B cell (primary cell): ENCODE measurements around the gene CRYBG2. TPM values are rescaled to one million over a fixed set of nuclear protein-coding genes. Genes with fewer than 3 reads are reported as not detected.

ENCODE experiments used
- ATAC-seq: fragments of 200-7000 bp; cut with Tn5 transposase; one replicate; pipeline ENCODE4 v1.10.0; 2021; ENCODE audit warnings: low read depth, mild to moderate bottlenecking, moderate number of reproducible peaks, moderate library complexity
- CTCF ChIA-PET: fragments of 350-600 bp; sonication (Branson Sonifier 250); formaldehyde crosslinking; loops from one replicate; lab custom pipeline; 2021; ENCODE audit warnings: antibody characterized with exemption, inconsistent platforms; lab: Charles Lee
- POLR2A ChIA-PET: fragments of 350-600 bp; sonication (Branson Sonifier 250); formaldehyde crosslinking; loops from one replicate; lab custom pipeline; 2021; ENCODE audit warnings: antibody characterized with exemption; lab: Charles Lee
- DNase-seq: peaks from one replicate; pipeline ENCODE4 v3.0.0; 2013
- H2AFZ ChIP-seq: 2 replicates; pipeline ENCODE4 v1.6.1; 2012; ENCODE audit warnings: mild to moderate bottlenecking, low read depth, low read length; ENCODE audit not compliant: insufficient read depth, poor library complexity, severe bottlenecking
- H3K27ac ChIP-seq, 2 donors: 1 replicate in 1 of 2; 2 replicates in 1 of 2; pipeline ENCODE4 v1.5.1; 2012 to 2013; ENCODE audit warnings: low read length in 2 of 2, mild to moderate bottlenecking in 2 of 2, moderate library complexity in 1 of 2
- H3K27me3 ChIP-seq, 4 experiments: fragments of 200-600 bp in 1 of 4; sonication (generic) in 1 of 4; replicated peaks in 1 of 4; 1 replicate in 2 of 4; 2 replicates in 2 of 4; pipeline versions ENCODE4 v1.6.1 to v1.7.0; 2013 to 2016; ENCODE audit warnings: low read length in 3 of 4, mild to moderate bottlenecking in 2 of 4, mixed read lengths in 1 of 4, moderate library complexity in 1 of 4; ENCODE audit not compliant: insufficient read depth in 4 of 4, control insufficient read depth in 3 of 4; ENCODE audit errors: control extremely low read depth in 1 of 4
- H3K36me3 ChIP-seq, 2 experiments: replicated peaks in 1 of 2; 1 replicate in 1 of 2; 2 replicates in 1 of 2; pipeline versions ENCODE4 v1.6.1 to v1.7.1; 2013; ENCODE audit warnings: low read length in 1 of 2; ENCODE audit not compliant: insufficient read depth in 2 of 2, control insufficient read depth in 1 of 2; ENCODE audit errors: control extremely low read depth in 1 of 2, extremely low read depth in 1 of 2
- H3K4me1 ChIP-seq, 2 donors: fragments of 200-600 bp in 1 of 2; sonication (generic) in 1 of 2; 1 replicate in 1 of 2; 2 replicates in 1 of 2; pipeline versions ENCODE4 v1.5.1 to v1.6.1; 2013 to 2017; ENCODE audit warnings: low read length in 2 of 2; ENCODE audit not compliant: control insufficient read depth in 2 of 2, insufficient read depth in 2 of 2
- H3K4me2 ChIP-seq: replicated peaks from 2 replicates; pipeline ENCODE3; 2012; ENCODE audit warnings: mild to moderate bottlenecking, low read depth, low read length; ENCODE audit not compliant: poor library complexity, severe bottlenecking
- H3K4me3 ChIP-seq, 5 experiments: fragments of 200-600 bp in 1 of 5; sonication (generic) in 1 of 5; 1 replicate in 3 of 5; 2 replicates in 2 of 5; pipeline versions ENCODE4 v1.5.1 to v1.7.0; 2011 to 2016; ENCODE audit warnings: low read length in 4 of 5, mild to moderate bottlenecking in 4 of 5, low read depth in 2 of 5, control low read depth in 1 of 5, moderate library complexity in 1 of 5; ENCODE audit not compliant: insufficient read depth in 1 of 5; ENCODE audit errors: control extremely low read depth in 1 of 5, extremely low read depth in 1 of 5
- H3K79me2 ChIP-seq: fragments of 200-600 bp; sonication (generic); one replicate; pipeline ENCODE4 v1.6.0; 2016; ENCODE audit warnings: low read length; ENCODE audit not compliant: control insufficient read depth, insufficient read depth
- H3K9ac ChIP-seq: fragments of 200-600 bp; sonication (generic); 2 replicates; pipeline ENCODE4 v1.6.1; 2017; ENCODE audit warnings: mild to moderate bottlenecking, low read length, moderate library complexity
- H3K9me3 ChIP-seq, 3 donors: one replicate each; pipeline versions ENCODE4 v1.6.1 to v1.7.1; 2013; ENCODE audit warnings: low read length in 2 of 3; ENCODE audit not compliant: control insufficient read depth in 2 of 3, insufficient read depth in 1 of 3; ENCODE audit errors: control extremely low read depth in 1 of 3
- H4K20me1 ChIP-seq: 2 replicates; pipeline ENCODE4 v1.6.0; 2012; ENCODE audit warnings: mild to moderate bottlenecking, low read length; ENCODE audit not compliant: insufficient read depth, control insufficient read depth, poor library complexity, severe bottlenecking
- H3K27ac Mint-ChIP-seq: one replicate; pipeline ENCODE4 v1.8.0; 2021; ENCODE audit warnings: mixed read lengths
- H3K27me3 Mint-ChIP-seq: one replicate; pipeline ENCODE4 v1.8.0; 2021; ENCODE audit warnings: mixed read lengths
- H3K4me1 Mint-ChIP-seq: one replicate; pipeline ENCODE4 v1.8.0; 2021; ENCODE audit warnings: mixed read lengths
- H3K4me3 Mint-ChIP-seq: one replicate; pipeline ENCODE4 v1.8.0; 2021; ENCODE audit warnings: mixed read lengths
- H3K9me3 Mint-ChIP-seq: one replicate; pipeline ENCODE4 v1.8.0; 2022; ENCODE audit warnings: mixed read lengths; ENCODE audit not compliant: insufficient read depth
- EZH2 ChIP-seq: IDR thresholded peaks from 2 replicates; pipeline ENCODE4 v1.6.1; 2012; ENCODE audit warnings: borderline replicate concordance, low read depth, mild to moderate bottlenecking, moderate library complexity, low read length; ENCODE audit not compliant: insufficient read depth, poor library complexity, severe bottlenecking
- WGBS: methylation state at CpG from one replicate; pipeline ENCODE4 v1.1.5; 2013; ENCODE audit warnings: missing lambda C conversion rate; ENCODE audit not compliant: insufficient coverage; 5-methylcytosine and 5-hydroxymethylcytosine counted together
- intact Hi-C: fragments of 100-400 bp; cut with micrococcal nuclease; formaldehyde crosslinking; loops from one replicate; pipeline ENCODE4 v1.10.0; 2022
- polyA plus RNA-seq: library from polyadenylated mRNA; depleted of rRNA; stranded (reverse); fragments of >200 nt; gene quantifications from 2 replicates; pipeline ENCODE4 v1.2.3, GENCODE V29; 2012
- total RNA-seq, 2 donors: library from RNA; stranded (reverse); fragments of 120-200 nt in 1 of 2; gene quantifications; 1 replicate in 1 of 2; 2 replicates in 1 of 2; pipeline versions ENCODE4 v1.2.3 to v1.2.4, GENCODE V29; 2013 to 2022
- TF ChIP-seq, protein P1 (sequence below): fragments of 200-600 bp; IDR thresholded peaks from one replicate; pipeline ENCODE4 v1.8.0; 2022; ENCODE audit warnings: antibody characterized with exemption, mild to moderate bottlenecking

CRYBG2 gene
- total and polyA plus RNA-seq, 2 donors (not counting 1 experiment from before 2014, with no cell fraction given) = 3.3 to 5.3 TPM

DNA sequence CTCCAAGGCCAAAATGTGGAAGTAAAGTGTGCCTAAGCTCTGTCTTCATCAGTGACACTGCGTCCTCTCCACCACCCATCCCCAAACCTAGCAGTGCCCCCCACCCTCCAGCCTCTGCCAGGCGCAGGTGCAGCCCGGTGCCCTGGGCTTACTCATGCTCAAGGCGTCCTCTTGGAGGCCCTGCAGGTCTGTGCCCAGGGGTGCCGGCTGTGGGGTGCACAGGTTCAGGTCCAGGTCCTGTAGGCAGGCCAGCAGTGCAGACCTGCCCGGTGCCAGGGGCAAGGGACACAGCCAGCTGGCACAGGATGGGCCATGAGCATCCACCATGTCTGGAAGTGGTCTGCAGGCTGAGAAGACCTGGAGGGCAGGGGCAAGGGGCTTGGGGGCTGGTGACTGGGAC lies 13.5 kb upstream of the CRYBG2 start:
- Histone ChIP-seq H3K27ac (no peak overlapping the region), H3K4me3 (no peak overlapping the region), H3K9me3 (peaks cover 0 to 6% (median 0%) of the 10 kb centered on the region in 3 donors), H2AFZ (no peak overlapping the region), H3K79me2 (no peaks in the 10 kb centered on the region), H3K4me1 (peaks cover 2 to 21% of the 10 kb centered on the region in 2 donors), H4K20me1 (no peaks in the 10 kb centered on the region), H3K9ac (no peak overlapping the region), H3K36me3 (no peaks in the 10 kb centered on the region), H3K27me3 (peaks cover 0 to 12% (median 5%) of the 10 kb centered on the region in 4 experiments), H3K4me2 (no peak overlapping the region)
- ATAC-seq = no peak
- no peaks in the 10 kb centered on the region for H3K9me3 Mint-ChIP-seq
- DNase-seq = no peak
- peaks cover 13% of the 10 kb centered on the region for H3K27me3 Mint-ChIP-seq
- intact Hi-C loops = no loop called here
- WGBS = 92% methylated on average over 6 of the region's 6 CpGs
- TF ChIP-seq, protein P1, sequence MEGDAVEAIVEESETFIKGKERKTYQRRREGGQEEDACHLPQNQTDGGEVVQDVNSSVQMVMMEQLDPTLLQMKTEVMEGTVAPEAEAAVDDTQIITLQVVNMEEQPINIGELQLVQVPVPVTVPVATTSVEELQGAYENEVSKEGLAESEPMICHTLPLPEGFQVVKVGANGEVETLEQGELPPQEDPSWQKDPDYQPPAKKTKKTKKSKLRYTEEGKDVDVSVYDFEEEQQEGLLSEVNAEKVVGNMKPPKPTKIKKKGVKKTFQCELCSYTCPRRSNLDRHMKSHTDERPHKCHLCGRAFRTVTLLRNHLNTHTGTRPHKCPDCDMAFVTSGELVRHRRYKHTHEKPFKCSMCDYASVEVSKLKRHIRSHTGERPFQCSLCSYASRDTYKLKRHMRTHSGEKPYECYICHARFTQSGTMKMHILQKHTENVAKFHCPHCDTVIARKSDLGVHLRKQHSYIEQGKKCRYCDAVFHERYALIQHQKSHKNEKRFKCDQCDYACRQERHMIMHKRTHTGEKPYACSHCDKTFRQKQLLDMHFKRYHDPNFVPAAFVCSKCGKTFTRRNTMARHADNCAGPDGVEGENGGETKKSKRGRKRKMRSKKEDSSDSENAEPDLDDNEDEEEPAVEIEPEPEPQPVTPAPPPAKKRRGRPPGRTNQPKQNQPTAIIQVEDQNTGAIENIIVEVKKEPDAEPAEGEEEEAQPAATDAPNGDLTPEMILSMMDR = no peak
- TF ChIP-seq EZH2 = no peak
- POLR2A ChIA-PET = no interaction called here
- peak overlapping the region; percentile 53 for H3K27ac Mint-ChIP-seq
- CTCF ChIA-PET = no interaction called here
- H3K4me1 Mint-ChIP-seq = peaks cover 5% of the 10 kb centered on the region
- no peak overlapping the region for H3K4me3 Mint-ChIP-seq

DNA sequence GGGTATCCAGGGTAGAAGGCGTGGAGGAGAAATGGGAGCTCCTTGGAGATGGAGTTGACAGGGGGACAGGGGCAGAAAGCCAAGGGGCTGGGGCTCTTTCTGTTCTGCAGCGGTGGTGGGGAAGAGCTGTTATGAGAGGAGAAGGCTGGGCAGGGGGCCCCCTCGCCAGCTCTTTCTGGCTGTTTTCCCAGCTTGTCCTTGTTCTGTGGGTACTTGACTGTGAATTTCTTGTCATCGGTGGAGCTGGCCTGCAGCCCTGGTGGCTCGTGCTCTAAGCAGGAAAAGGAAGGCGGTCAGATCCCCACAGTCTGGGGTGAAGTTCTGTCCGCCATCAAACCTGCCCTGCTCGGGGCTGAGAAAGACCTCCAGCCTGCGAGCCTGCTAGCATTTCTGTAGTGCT lies 11.0 kb upstream of the CRYBG2 start:
- Mint-ChIP-seq H3K4me1 (peaks cover 23% of the 10 kb centered on the region), H3K9me3 (no peaks in the 10 kb centered on the region), H3K27me3 (peaks cover 24% of the 10 kb centered on the region), H3K27ac (no peak overlapping the region), H3K4me3 (no peak overlapping the region)
- Histone ChIP-seq H3K79me2 (no peaks in the 10 kb centered on the region), H3K4me2 (no peak overlapping the region), H4K20me1 (no peaks in the 10 kb centered on the region), H3K4me3 (no peak overlapping the region), H3K9ac (no peak overlapping the region), H3K4me1 (peaks cover 19 to 26% of the 10 kb centered on the region in 2 donors), H3K9me3 (peaks cover 0 to 8% (median 0%) of the 10 kb centered on the region in 3 donors), H3K27me3 (peaks cover 0 to 27% (median 12%) of the 10 kb centered on the region in 4 experiments), H3K36me3 (no peaks in the 10 kb centered on the region), H3K27ac (no peak overlapping the region), H2AFZ (no peak overlapping the region)
- POLR2A ChIA-PET = interaction anchor here (1.0 kb wide), 1 partner anchor 76 kb away, joined by 3 read pairs; no protein-coding TSS in a partner anchor
- CTCF ChIA-PET = interaction anchor here (0.7 to 5.7 kb wide), 22 partner anchors 10 to 261 kb away, joined by 3 to 96 read pairs (median 8); partner anchors contain the start of genes C1orf232, CD52, CEP85 and SH3BGRL3
- ATAC-seq (no peak), DNase-seq (no peak)
- intact Hi-C loops = loop anchor here (1.0 kb wide), 1 partner anchor 26 kb away; no protein-coding TSS in a partner anchor
- no peak for TF ChIP-seq EZH2
- TF ChIP-seq, protein P1 = no peak
- WGBS = 43% methylated on average over 9 of the region's 9 CpGs
